ENCODE data around the gene TFDP2.

DNA sequence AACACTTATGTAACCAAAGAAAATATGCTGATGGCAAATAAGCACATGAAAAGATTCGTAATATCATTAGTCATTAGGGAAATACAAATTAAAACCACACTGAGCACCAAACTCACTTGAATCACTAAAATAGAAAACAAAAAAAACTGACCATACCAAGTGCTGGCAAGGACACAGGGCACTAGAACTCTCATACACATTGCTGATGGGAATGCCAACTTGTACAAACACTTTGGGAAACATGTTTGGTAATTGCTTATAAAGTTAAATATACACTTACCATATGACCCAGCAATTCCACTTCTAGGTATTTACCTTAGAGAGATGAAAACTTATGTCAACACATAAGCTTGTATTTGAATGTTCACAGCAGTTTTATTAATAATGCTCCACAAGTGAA is 95.5 kb downstream of the TFDP2 start:
- TF ChIP-seq, protein P1, sequence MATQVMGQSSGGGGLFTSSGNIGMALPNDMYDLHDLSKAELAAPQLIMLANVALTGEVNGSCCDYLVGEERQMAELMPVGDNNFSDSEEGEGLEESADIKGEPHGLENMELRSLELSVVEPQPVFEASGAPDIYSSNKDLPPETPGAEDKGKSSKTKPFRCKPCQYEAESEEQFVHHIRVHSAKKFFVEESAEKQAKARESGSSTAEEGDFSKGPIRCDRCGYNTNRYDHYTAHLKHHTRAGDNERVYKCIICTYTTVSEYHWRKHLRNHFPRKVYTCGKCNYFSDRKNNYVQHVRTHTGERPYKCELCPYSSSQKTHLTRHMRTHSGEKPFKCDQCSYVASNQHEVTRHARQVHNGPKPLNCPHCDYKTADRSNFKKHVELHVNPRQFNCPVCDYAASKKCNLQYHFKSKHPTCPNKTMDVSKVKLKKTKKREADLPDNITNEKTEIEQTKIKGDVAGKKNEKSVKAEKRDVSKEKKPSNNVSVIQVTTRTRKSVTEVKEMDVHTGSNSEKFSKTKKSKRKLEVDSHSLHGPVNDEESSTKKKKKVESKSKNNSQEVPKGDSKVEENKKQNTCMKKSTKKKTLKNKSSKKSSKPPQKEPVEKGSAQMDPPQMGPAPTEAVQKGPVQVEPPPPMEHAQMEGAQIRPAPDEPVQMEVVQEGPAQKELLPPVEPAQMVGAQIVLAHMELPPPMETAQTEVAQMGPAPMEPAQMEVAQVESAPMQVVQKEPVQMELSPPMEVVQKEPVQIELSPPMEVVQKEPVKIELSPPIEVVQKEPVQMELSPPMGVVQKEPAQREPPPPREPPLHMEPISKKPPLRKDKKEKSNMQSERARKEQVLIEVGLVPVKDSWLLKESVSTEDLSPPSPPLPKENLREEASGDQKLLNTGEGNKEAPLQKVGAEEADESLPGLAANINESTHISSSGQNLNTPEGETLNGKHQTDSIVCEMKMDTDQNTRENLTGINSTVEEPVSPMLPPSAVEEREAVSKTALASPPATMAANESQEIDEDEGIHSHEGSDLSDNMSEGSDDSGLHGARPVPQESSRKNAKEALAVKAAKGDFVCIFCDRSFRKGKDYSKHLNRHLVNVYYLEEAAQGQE (tag by site-specific recombination; IDR thresholded peaks at IDR 0.05): no peak
- TF ChIP-seq ZNF175 (tag by site-specific recombination; IDR thresholded peaks at IDR 0.05) (no peak), ZNF248 (tag by site-specific recombination; IDR thresholded peaks at IDR 0.05) (no peak), ZNF157 (tag by site-specific recombination; IDR thresholded peaks at IDR 0.05) (no peak), ZNF302 (tag by site-specific recombination; IDR thresholded peaks at IDR 0.05; ENCODE audit: low read depth) (no peak)
- TF ChIP-seq, protein P2, sequence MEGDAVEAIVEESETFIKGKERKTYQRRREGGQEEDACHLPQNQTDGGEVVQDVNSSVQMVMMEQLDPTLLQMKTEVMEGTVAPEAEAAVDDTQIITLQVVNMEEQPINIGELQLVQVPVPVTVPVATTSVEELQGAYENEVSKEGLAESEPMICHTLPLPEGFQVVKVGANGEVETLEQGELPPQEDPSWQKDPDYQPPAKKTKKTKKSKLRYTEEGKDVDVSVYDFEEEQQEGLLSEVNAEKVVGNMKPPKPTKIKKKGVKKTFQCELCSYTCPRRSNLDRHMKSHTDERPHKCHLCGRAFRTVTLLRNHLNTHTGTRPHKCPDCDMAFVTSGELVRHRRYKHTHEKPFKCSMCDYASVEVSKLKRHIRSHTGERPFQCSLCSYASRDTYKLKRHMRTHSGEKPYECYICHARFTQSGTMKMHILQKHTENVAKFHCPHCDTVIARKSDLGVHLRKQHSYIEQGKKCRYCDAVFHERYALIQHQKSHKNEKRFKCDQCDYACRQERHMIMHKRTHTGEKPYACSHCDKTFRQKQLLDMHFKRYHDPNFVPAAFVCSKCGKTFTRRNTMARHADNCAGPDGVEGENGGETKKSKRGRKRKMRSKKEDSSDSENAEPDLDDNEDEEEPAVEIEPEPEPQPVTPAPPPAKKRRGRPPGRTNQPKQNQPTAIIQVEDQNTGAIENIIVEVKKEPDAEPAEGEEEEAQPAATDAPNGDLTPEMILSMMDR (tag by site-specific recombination; IDR thresholded peaks at IDR 0.05): no peak
- TF ChIP-seq, protein P3, sequence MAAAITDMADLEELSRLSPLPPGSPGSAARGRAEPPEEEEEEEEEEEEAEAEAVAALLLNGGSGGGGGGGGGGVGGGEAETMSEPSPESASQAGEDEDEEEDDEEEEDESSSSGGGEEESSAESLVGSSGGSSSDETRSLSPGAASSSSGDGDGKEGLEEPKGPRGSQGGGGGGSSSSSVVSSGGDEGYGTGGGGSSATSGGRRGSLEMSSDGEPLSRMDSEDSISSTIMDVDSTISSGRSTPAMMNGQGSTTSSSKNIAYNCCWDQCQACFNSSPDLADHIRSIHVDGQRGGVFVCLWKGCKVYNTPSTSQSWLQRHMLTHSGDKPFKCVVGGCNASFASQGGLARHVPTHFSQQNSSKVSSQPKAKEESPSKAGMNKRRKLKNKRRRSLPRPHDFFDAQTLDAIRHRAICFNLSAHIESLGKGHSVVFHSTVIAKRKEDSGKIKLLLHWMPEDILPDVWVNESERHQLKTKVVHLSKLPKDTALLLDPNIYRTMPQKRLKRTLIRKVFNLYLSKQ (tag by site-specific recombination; IDR thresholded peaks at IDR 0.05; ENCODE audit: borderline replicate concordance): no peak
